ENCODE measurements around the gene GALNT8. TPM values are rescaled to one million over a fixed set of nuclear protein-coding genes. Genes with fewer than 3 reads are reported as not detected.

GALNT8 gene
- total and polyA plus RNA-seq, 2 of the 8 experiments (the other 6 are each of a cell fraction or from before 2014, with no cell fraction given): 4.7 to 8.3 TPM

DNA sequence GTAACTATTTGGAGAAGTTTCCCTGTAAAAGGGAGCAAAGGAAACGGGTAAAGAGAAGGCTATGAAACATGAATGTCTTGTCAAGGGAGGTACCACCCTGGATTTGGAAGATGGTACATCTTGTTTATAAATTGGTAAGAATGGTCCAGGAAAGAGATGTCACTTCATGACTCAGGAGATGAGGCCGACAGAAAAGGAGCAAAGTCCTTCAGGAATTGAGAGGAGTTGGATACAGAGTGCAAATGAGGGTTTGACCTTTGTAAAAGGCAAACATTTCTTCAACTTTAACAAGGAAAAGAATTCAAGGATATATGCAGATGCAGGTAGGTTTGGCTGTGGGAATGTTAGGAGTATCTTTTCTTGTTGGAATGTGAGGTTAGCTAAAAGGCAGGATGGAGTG lies 40.5 kb upstream of the GALNT8 start:
- WGBS, 2 experiments (ENCODE audit: extremely low coverage in 1 of 2, insufficient coverage in 1 of 2, insufficient read length in 1 of 2, insufficient replicate concordance in 2 of 2, low coverage in 1 of 2, low lambda C conversion rate in 2 of 2, missing lambda C conversion rate in 1 of 2): 89% methylated on average over 2 of the region's 2 CpGs; no CpG with 5 or more reads in 1 of the 2 experiments

More for the DNA sequence above, 40.5 kb upstream of the GALNT8 start:
- DNase-seq (ENCODE audit: low read depth in 1 of 2, low spot score in 2 of 2) (no peak), FAIRE-seq (no peak)
- H3K18ac ChIP-seq (ENCODE audit: extremely low read depth, low read length): no peak overlapping the region
- no peak overlapping the region for H3K4me3 ChIP-seq (ENCODE audit: extremely low read depth in 1 of 4, insufficient read depth in 2 of 4, low read depth in 3 of 4, low read length in 4 of 4)
- no peaks in the 10 kb centered on the region for H3K79me1 ChIP-seq (ENCODE audit: low read depth, low read length)
- TF ChIP-seq, protein P1, sequence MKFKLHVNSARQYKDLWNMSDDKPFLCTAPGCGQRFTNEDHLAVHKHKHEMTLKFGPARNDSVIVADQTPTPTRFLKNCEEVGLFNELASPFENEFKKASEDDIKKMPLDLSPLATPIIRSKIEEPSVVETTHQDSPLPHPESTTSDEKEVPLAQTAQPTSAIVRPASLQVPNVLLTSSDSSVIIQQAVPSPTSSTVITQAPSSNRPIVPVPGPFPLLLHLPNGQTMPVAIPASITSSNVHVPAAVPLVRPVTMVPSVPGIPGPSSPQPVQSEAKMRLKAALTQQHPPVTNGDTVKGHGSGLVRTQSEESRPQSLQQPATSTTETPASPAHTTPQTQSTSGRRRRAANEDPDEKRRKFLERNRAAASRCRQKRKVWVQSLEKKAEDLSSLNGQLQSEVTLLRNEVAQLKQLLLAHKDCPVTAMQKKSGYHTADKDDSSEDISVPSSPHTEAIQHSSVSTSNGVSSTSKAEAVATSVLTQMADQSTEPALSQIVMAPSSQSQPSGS (IDR thresholded peaks at IDR 0.05; ENCODE audit: low read length): no peak
- TF ChIP-seq, protein P2, sequence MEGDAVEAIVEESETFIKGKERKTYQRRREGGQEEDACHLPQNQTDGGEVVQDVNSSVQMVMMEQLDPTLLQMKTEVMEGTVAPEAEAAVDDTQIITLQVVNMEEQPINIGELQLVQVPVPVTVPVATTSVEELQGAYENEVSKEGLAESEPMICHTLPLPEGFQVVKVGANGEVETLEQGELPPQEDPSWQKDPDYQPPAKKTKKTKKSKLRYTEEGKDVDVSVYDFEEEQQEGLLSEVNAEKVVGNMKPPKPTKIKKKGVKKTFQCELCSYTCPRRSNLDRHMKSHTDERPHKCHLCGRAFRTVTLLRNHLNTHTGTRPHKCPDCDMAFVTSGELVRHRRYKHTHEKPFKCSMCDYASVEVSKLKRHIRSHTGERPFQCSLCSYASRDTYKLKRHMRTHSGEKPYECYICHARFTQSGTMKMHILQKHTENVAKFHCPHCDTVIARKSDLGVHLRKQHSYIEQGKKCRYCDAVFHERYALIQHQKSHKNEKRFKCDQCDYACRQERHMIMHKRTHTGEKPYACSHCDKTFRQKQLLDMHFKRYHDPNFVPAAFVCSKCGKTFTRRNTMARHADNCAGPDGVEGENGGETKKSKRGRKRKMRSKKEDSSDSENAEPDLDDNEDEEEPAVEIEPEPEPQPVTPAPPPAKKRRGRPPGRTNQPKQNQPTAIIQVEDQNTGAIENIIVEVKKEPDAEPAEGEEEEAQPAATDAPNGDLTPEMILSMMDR (IDR thresholded peaks at IDR 0.05; ENCODE audit: control extremely low read depth in 1 of 3, insufficient read depth in 1 of 3, low read depth in 1 of 3, low read length in 3 of 3): no peak
- TF ChIP-seq TAF1 (IDR thresholded peaks at IDR 0.05; ENCODE audit: low read depth, low read length): no peak
- TF ChIP-seq ZNF274 (IDR thresholded peaks at IDR 0.05; ENCODE audit: borderline replicate concordance, extremely low read depth, low read length): no peak
- TF ChIP-seq, protein P3, sequence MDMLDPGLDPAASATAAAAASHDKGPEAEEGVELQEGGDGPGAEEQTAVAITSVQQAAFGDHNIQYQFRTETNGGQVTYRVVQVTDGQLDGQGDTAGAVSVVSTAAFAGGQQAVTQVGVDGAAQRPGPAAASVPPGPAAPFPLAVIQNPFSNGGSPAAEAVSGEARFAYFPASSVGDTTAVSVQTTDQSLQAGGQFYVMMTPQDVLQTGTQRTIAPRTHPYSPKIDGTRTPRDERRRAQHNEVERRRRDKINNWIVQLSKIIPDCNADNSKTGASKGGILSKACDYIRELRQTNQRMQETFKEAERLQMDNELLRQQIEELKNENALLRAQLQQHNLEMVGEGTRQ (IDR thresholded peaks at IDR 0.05; ENCODE audit: low read length): no peak
- no peak for TF ChIP-seq CBX5 (IDR thresholded peaks at IDR 0.05; ENCODE audit: low read depth, low read length)
- no peak overlapping the region for H2BK5ac ChIP-seq (ENCODE audit: low read depth, low read length)
- no peak overlapping the region; the same call in 1 of the 2 replicates for H2BK20ac ChIP-seq (ENCODE audit: low read length)
- no peak overlapping the region for H3K4ac ChIP-seq (replicated peaks; ENCODE audit: insufficient read length, low read depth, low read length)
- no peak overlapping the region for H3K9ac ChIP-seq (replicated peaks in 1 of 4; ENCODE audit: extremely low read depth in 1 of 4, low read depth in 3 of 4, low read length in 3 of 4)
- no peaks in the 10 kb centered on the region for H3K23me2 ChIP-seq (ENCODE audit: low read depth, low read length)
- POLR2A ChIA-PET (ENCODE audit: partially characterized antibody): interaction anchor here (1.4 kb wide), 1 partner anchor 15 kb away, joined by 4 read pairs; no protein-coding TSS in a partner anchor
- no peak overlapping the region for H2BK15ac ChIP-seq (ENCODE audit: low read length)
- no peak overlapping the region for H3K14ac ChIP-seq (ENCODE audit: insufficient read length)
- no peaks in the 10 kb centered on the region for H3K27me3 ChIP-seq (replicated peaks in 1 of 4; ENCODE audit: control insufficient read depth in 3 of 4, extremely low read depth in 1 of 4, insufficient read depth in 3 of 4, low read length in 3 of 4)
- H4K20me1 ChIP-seq (replicated peaks in 1 of 2; ENCODE audit: control insufficient read depth in 1 of 2, insufficient read depth in 2 of 2, low read length in 2 of 2): peaks cover 0 to 2% of the 10 kb centered on the region in 2 experiments
- no peak overlapping the region for H2BK120ac ChIP-seq (replicated peaks; ENCODE audit: low read depth, low read length)
- no peak overlapping the region for H2AK5ac ChIP-seq (ENCODE audit: low read depth, low read length)
- no peak overlapping the region for H3K4me2 ChIP-seq (ENCODE audit: insufficient read depth in 1 of 2, low read depth in 2 of 2, low read length in 2 of 2)
- no peak overlapping the region for H4K91ac ChIP-seq (replicated peaks; ENCODE audit: insufficient read length, low read length)
- no peak overlapping the region for H3K56ac ChIP-seq (replicated peaks; ENCODE audit: insufficient read length, low read depth, low read length)
- CTCF ChIA-PET (ENCODE audit: partially characterized antibody): interaction anchor here (1.0 kb wide), 1 partner anchor 100 kb away, joined by 3 read pairs; no protein-coding TSS in a partner anchor
- no peak overlapping the region for H4K5ac ChIP-seq (ENCODE audit: insufficient read length, low read depth, low read length)
- H3K4me1 ChIP-seq (replicated peaks in 1 of 4; ENCODE audit: control insufficient read depth in 3 of 4, insufficient read depth in 4 of 4, low read length in 3 of 4): no peaks in the 10 kb centered on the region
- H4K8ac ChIP-seq (ENCODE audit: extremely low read depth, insufficient read depth, low read length): no peak overlapping the region
- no peaks in the 10 kb centered on the region for H3K79me2 ChIP-seq (ENCODE audit: control insufficient read depth in 1 of 2, insufficient read depth in 2 of 2, low read length in 2 of 2)
- no peak overlapping the region for H3K23ac ChIP-seq (ENCODE audit: insufficient read length)
- no peak overlapping the region for H2AFZ ChIP-seq (ENCODE audit: low read length)
- H3K36me3 ChIP-seq (ENCODE audit: control insufficient read depth in 2 of 4, insufficient read depth in 4 of 4, low read length in 3 of 4): peaks cover 0 to 23% (median 9%) of the 10 kb centered on the region in 4 experiments; a peak in 5 of 8 replicates
- no peaks in the 10 kb centered on the region for H3K9me3 ChIP-seq (ENCODE audit: insufficient read depth in 2 of 2, low read depth in 1 of 2, low read length in 1 of 2)
- no peak overlapping the region for H2BK12ac ChIP-seq (ENCODE audit: low read depth, low read length)
- no peak overlapping the region for H3K27ac ChIP-seq (ENCODE audit: low read depth, low read length)

Measured in H1 (cell line).